Activated CD4-positive, CD25-positive, alpha-beta regulatory T cell (primary cell): ENCODE data around the gene BCL10.
A peak's percentile ranks its signal among the peaks of the same experiment; 100 is the strongest.
"Not testable (repeated sequence)": the region's sequence is repeated elsewhere in the genome, so short reads cannot be mapped to it uniquely, and the experiment has no call there.

Experiments
- DNase-seq, 4 experiments: peaks; one replicate each; lab custom pipeline; 2025; lab: John Stamatoyannopoulos, UW

The BCL10 gene

GRCh38 chr1:85264150-85264549, 12.3 kb downstream of the BCL10 start:
- no peak for DNase-seq

GRCh38 chr1:85262985-85263384, 13.4 kb downstream of the BCL10 start:
- no peak for DNase-seq

- DNase-seq: no peak
Observed at GRCh38 chr1:85259912-85260274, 16.5 kb downstream of the BCL10 start.

GRCh38 chr1:85259118-85259911, 17.1 kb downstream of the BCL10 start, which contains the start of gene C1orf52:
TSS of gene C1orf52 (minus strand) at chr1:85259662. CDS start at chr1:85259633, 29 bp downstream.
- DNase-seq: peak; percentile 93 to 98 (median 96)

GRCh38 chr1:85258536-85259117, 17.8 kb downstream of the BCL10 start:
- no peak for DNase-seq

- DNase-seq: not testable (repeated sequence)
Observed at GRCh38 chr1:85249042-85249441, 27.4 kb downstream of the BCL10 start.

GRCh38 chr1:85245891-85246290, 30.5 kb downstream of the BCL10 start:
- no peak for DNase-seq

- DNase-seq: no peak
Observed at GRCh38 chr1:85245456-85245855, 31.0 kb downstream of the BCL10 start.

- no peak for DNase-seq
Observed at GRCh38 chr1:85244271-85245061, 32.0 kb downstream of the BCL10 start.

GRCh38 chr1:85243372-85243771, 33.1 kb downstream of the BCL10 start:
- DNase-seq: no peak

- DNase-seq: no peak
Observed at GRCh38 chr1:85240643-85241042, 35.8 kb downstream of the BCL10 start.

GRCh38 chr1:85240174-85240601, 36.2 kb downstream of the BCL10 start:
- no peak for DNase-seq

- no peak for DNase-seq
Observed at GRCh38 chr1:85237613-85238012, 38.8 kb downstream of the BCL10 start.

- DNase-seq: no peak
Observed at GRCh38 chr1:85230305-85230977, 46.0 kb downstream of the BCL10 start.

- no peak for DNase-seq
Observed at GRCh38 chr1:85229574-85230097, 46.8 kb downstream of the BCL10 start.

GRCh38 chr1:85228972-85229371, 47.5 kb downstream of the BCL10 start:
- no peak for DNase-seq

GRCh38 chr1:85225624-85226380, 50.6 kb downstream of the BCL10 start:
- DNase-seq: no peak

- no peak for DNase-seq
Observed at GRCh38 chr1:85224734-85225623, 51.5 kb downstream of the BCL10 start.

- DNase-seq: no peak
Observed at GRCh38 chr1:85224295-85224694, 52.1 kb downstream of the BCL10 start.

GRCh38 chr1:85223334-85223733, 53.1 kb downstream of the BCL10 start:
- DNase-seq: no peak
